ENCODE results near the gene IRAK1BP1. TPM values are rescaled to one million over a fixed set of nuclear protein-coding genes. Genes with fewer than 3 reads are reported as not detected.
"Not testable (repeated sequence)": the region's sequence is repeated elsewhere in the genome, so short reads cannot be mapped to it uniquely, and the experiment has no call there.

IRAK1BP1 gene
- total RNA-seq, 2 experiments from 2014 or later = 2.1 to 2.4 TPM

GRCh38 chr6:78908621-78909020 is 41.3 kb downstream of the IRAK1BP1 start:
- DNase-seq (no peak), ATAC-seq (no peak)
- POLR2A ChIA-PET = no interaction called here
- H3K9me3 Mint-ChIP-seq (ENCODE audit: insufficient read depth) = no peaks in the 10 kb centered on the region
- peaks cover 18% of the 10 kb centered on the region for H3K4me1 Mint-ChIP-seq (ENCODE audit: low read depth)
- peaks cover 14% of the 10 kb centered on the region for H3K36me3 Mint-ChIP-seq (ENCODE audit: low read depth)
- peaks cover 24% of the 10 kb centered on the region for H3K27me3 Mint-ChIP-seq (ENCODE audit: low read depth)
- CTCF ChIA-PET = no interaction called here
- H3K4me3 Mint-ChIP-seq = no peak overlapping the region
- H3K27ac Mint-ChIP-seq = no peak overlapping the region

- Mint-ChIP-seq H3K27ac (no peak overlapping the region), H3K4me1 (ENCODE audit: low read depth) (peaks cover 18% of the 10 kb centered on the region), H3K9me3 (ENCODE audit: insufficient read depth) (no peaks in the 10 kb centered on the region), H3K4me3 (no peak overlapping the region), H3K36me3 (ENCODE audit: low read depth) (peaks cover 12% of the 10 kb centered on the region), H3K27me3 (ENCODE audit: low read depth) (peaks cover 24% of the 10 kb centered on the region)
- ChIA-PET POLR2A (no interaction called here), CTCF (no interaction called here)
- DNase-seq (no peak), ATAC-seq (no peak)
Measured at GRCh38 chr6:78909391-78909790, 42.0 kb downstream of the IRAK1BP1 start.

GRCh38 chr6:78910010-78910409 is 42.7 kb downstream of the IRAK1BP1 start:
- peaks cover 12% of the 10 kb centered on the region for H3K36me3 Mint-ChIP-seq (ENCODE audit: low read depth)
- peaks cover 24% of the 10 kb centered on the region for H3K27me3 Mint-ChIP-seq (ENCODE audit: low read depth)

GRCh38 chr6:78910591-78911171 is 43.3 kb downstream of the IRAK1BP1 start:
- ATAC-seq (peak; percentile 83), DNase-seq (peak; percentile 30)
- ChIA-PET CTCF (no interaction called here), POLR2A (interaction anchor here (1.0 to 1.1 kb wide), 2 partner anchors 16 to 167 kb away, joined by 3 read pairs; partner anchors contain the start of gene PHIP)
- H3K4me1 Mint-ChIP-seq (ENCODE audit: low read depth) = peaks cover 18% of the 10 kb centered on the region
- no peak overlapping the region for H3K27ac Mint-ChIP-seq
- H3K9me3 Mint-ChIP-seq (ENCODE audit: insufficient read depth) = no peaks in the 10 kb centered on the region
- peaks cover 12% of the 10 kb centered on the region for H3K36me3 Mint-ChIP-seq (ENCODE audit: low read depth)
- H3K27me3 Mint-ChIP-seq (ENCODE audit: low read depth) = peaks cover 24% of the 10 kb centered on the region
- H3K4me3 Mint-ChIP-seq = peak overlapping the region; percentile 53

More at GRCh38 chr6:78910010-78910409, 42.7 kb downstream of the IRAK1BP1 start:
- ChIA-PET POLR2A (interaction anchor here (1.1 kb wide), 1 partner anchor 168 kb away, joined by 3 read pairs; the partner anchor contains the start of gene PHIP), CTCF (no interaction called here)
- Mint-ChIP-seq H3K4me3 (peak overlapping the region; percentile 53), H3K9me3 (ENCODE audit: insufficient read depth) (no peaks in the 10 kb centered on the region), H3K27ac (no peak overlapping the region), H3K4me1 (ENCODE audit: low read depth) (peaks cover 18% of the 10 kb centered on the region)
- DNase-seq (no peak), ATAC-seq (no peak)

- Mint-ChIP-seq H3K27ac (no peak overlapping the region), H3K9me3 (ENCODE audit: insufficient read depth) (peaks cover 2% of the 10 kb centered on the region), H3K36me3 (ENCODE audit: low read depth) (peaks cover 12% of the 10 kb centered on the region), H3K4me3 (peak overlapping the region; percentile 53), H3K27me3 (ENCODE audit: low read depth) (peaks cover 24% of the 10 kb centered on the region), H3K4me1 (ENCODE audit: low read depth) (peaks cover 18% of the 10 kb centered on the region)
- no peak for ATAC-seq
- DNase-seq = no peak
- POLR2A ChIA-PET = interaction anchor here (1.0 kb wide), 1 partner anchor 17 kb away, joined by 3 read pairs; no protein-coding TSS in a partner anchor
- CTCF ChIA-PET = no interaction called here
Measured at GRCh38 chr6:78911218-78911940, 44.0 kb downstream of the IRAK1BP1 start.

GRCh38 chr6:78916411-78916810 is 49.1 kb downstream of the IRAK1BP1 start:
- H3K4me3 Mint-ChIP-seq = no peak overlapping the region
- DNase-seq = no peak
- ATAC-seq = no peak
- POLR2A ChIA-PET = no interaction called here
- peaks cover under 1% of the 10 kb centered on the region for H3K36me3 Mint-ChIP-seq (ENCODE audit: low read depth)
- no peak overlapping the region for H3K27ac Mint-ChIP-seq
- CTCF ChIA-PET = no interaction called here
- H3K4me1 Mint-ChIP-seq (ENCODE audit: low read depth) = peaks cover 4% of the 10 kb centered on the region
- H3K27me3 Mint-ChIP-seq (ENCODE audit: low read depth) = peaks cover 8% of the 10 kb centered on the region
- peaks cover 16% of the 10 kb centered on the region for H3K9me3 Mint-ChIP-seq (ENCODE audit: insufficient read depth)

- no peak for ATAC-seq
Measured at GRCh38 chr6:78917788-78918187, 50.4 kb downstream of the IRAK1BP1 start.

GRCh38 chr6:78921168-78921567 is 53.8 kb downstream of the IRAK1BP1 start:
- H3K4me3 Mint-ChIP-seq; POLR2A ChIA-PET; H3K4me1 Mint-ChIP-seq (ENCODE audit: low read depth); H3K27me3 Mint-ChIP-seq (ENCODE audit: low read depth); ATAC-seq; DNase-seq; H3K36me3 Mint-ChIP-seq (ENCODE audit: low read depth); H3K27ac Mint-ChIP-seq; CTCF ChIA-PET: not testable (repeated sequence)
- peaks cover 16% of the 10 kb centered on the region for H3K9me3 Mint-ChIP-seq (ENCODE audit: insufficient read depth)

More at GRCh38 chr6:78917788-78918187, 50.4 kb downstream of the IRAK1BP1 start:
- H3K27me3 Mint-ChIP-seq (ENCODE audit: low read depth) = no peaks in the 10 kb centered on the region
- POLR2A ChIA-PET = no interaction called here
- H3K9me3 Mint-ChIP-seq (ENCODE audit: insufficient read depth) = peaks cover 16% of the 10 kb centered on the region
- DNase-seq = no peak
- no peaks in the 10 kb centered on the region for H3K36me3 Mint-ChIP-seq (ENCODE audit: low read depth)
- peaks cover 4% of the 10 kb centered on the region for H3K4me1 Mint-ChIP-seq (ENCODE audit: low read depth)
- no peak overlapping the region for H3K27ac Mint-ChIP-seq
- no peak overlapping the region for H3K4me3 Mint-ChIP-seq
- CTCF ChIA-PET = no interaction called here

- H3K27ac Mint-ChIP-seq = no peak overlapping the region
Measured at GRCh38 chr6:78925317-78925716, 58.0 kb downstream of the IRAK1BP1 start.

GRCh38 chr6:78935553-78935952 is 68.2 kb downstream of the IRAK1BP1 start:
- H3K4me1 Mint-ChIP-seq (ENCODE audit: low read depth) = no peaks in the 10 kb centered on the region
- ChIA-PET POLR2A (no interaction called here), CTCF (no interaction called here)
- no peaks in the 10 kb centered on the region for H3K9me3 Mint-ChIP-seq (ENCODE audit: insufficient read depth)
- no peak overlapping the region for H3K4me3 Mint-ChIP-seq
- no peak overlapping the region for H3K27ac Mint-ChIP-seq
- H3K27me3 Mint-ChIP-seq (ENCODE audit: low read depth) = no peaks in the 10 kb centered on the region
- DNase-seq = no peak
- ATAC-seq = no peak
- H3K36me3 Mint-ChIP-seq (ENCODE audit: low read depth) = peaks cover 27% of the 10 kb centered on the region

More at GRCh38 chr6:78925317-78925716, 58.0 kb downstream of the IRAK1BP1 start:
- Mint-ChIP-seq H3K4me1 (ENCODE audit: low read depth) (no peaks in the 10 kb centered on the region), H3K9me3 (ENCODE audit: insufficient read depth) (no peaks in the 10 kb centered on the region), H3K36me3 (ENCODE audit: low read depth) (no peaks in the 10 kb centered on the region), H3K4me3 (no peak overlapping the region), H3K27me3 (ENCODE audit: low read depth) (peaks cover 17% of the 10 kb centered on the region)
- DNase-seq (no peak), ATAC-seq (no peak)
- CTCF ChIA-PET = no interaction called here
- POLR2A ChIA-PET = no interaction called here

GRCh38 chr6:78936515-78936914 is 69.2 kb downstream of the IRAK1BP1 start:
- POLR2A ChIA-PET = no interaction called here

GRCh38 chr6:78942446-78942845 is 75.1 kb downstream of the IRAK1BP1 start:
- no peak for DNase-seq
- H3K4me1 Mint-ChIP-seq (ENCODE audit: low read depth) = no peaks in the 10 kb centered on the region
- ChIA-PET CTCF (no interaction called here), POLR2A (no interaction called here)
- no peak for ATAC-seq
- no peak overlapping the region for H3K4me3 Mint-ChIP-seq
- H3K9me3 Mint-ChIP-seq (ENCODE audit: insufficient read depth) = no peaks in the 10 kb centered on the region
- no peaks in the 10 kb centered on the region for H3K27me3 Mint-ChIP-seq (ENCODE audit: low read depth)
- no peak overlapping the region for H3K27ac Mint-ChIP-seq
- peaks cover 52% of the 10 kb centered on the region for H3K36me3 Mint-ChIP-seq (ENCODE audit: low read depth)

More at GRCh38 chr6:78936515-78936914, 69.2 kb downstream of the IRAK1BP1 start:
- Mint-ChIP-seq H3K27me3 (ENCODE audit: low read depth) (no peaks in the 10 kb centered on the region), H3K4me1 (ENCODE audit: low read depth) (no peaks in the 10 kb centered on the region), H3K36me3 (ENCODE audit: low read depth) (peaks cover 34% of the 10 kb centered on the region), H3K9me3 (ENCODE audit: insufficient read depth) (no peaks in the 10 kb centered on the region), H3K4me3 (no peak overlapping the region), H3K27ac (no peak overlapping the region)
- DNase-seq (no peak), ATAC-seq (no peak)
- CTCF ChIA-PET = no interaction called here

Data from activated CD8-positive, alpha-beta T cell treated with anti-CD3 and anti-CD28 coated beads, Interleukin-2, amount 10 ng/mL, durations not matched to agents 7 days and 5 days (primary cell).